22Rv1 (cell line): ENCODE measurements around the gene HRH3.

Experiments used
- CTCF ChIP-seq: fragments of 450-650 bp; IDR thresholded peaks from 2 replicates; pipeline ENCODE4 v1.5.1; 2017; ENCODE audit warnings: mild to moderate bottlenecking
- ZFX ChIP-seq: fragments of 450-650 bp; IDR thresholded peaks from 2 replicates; pipeline ENCODE4 v1.6.1; 2017; ENCODE audit warnings: antibody characterized with exemption, borderline replicate concordance

DNA sequence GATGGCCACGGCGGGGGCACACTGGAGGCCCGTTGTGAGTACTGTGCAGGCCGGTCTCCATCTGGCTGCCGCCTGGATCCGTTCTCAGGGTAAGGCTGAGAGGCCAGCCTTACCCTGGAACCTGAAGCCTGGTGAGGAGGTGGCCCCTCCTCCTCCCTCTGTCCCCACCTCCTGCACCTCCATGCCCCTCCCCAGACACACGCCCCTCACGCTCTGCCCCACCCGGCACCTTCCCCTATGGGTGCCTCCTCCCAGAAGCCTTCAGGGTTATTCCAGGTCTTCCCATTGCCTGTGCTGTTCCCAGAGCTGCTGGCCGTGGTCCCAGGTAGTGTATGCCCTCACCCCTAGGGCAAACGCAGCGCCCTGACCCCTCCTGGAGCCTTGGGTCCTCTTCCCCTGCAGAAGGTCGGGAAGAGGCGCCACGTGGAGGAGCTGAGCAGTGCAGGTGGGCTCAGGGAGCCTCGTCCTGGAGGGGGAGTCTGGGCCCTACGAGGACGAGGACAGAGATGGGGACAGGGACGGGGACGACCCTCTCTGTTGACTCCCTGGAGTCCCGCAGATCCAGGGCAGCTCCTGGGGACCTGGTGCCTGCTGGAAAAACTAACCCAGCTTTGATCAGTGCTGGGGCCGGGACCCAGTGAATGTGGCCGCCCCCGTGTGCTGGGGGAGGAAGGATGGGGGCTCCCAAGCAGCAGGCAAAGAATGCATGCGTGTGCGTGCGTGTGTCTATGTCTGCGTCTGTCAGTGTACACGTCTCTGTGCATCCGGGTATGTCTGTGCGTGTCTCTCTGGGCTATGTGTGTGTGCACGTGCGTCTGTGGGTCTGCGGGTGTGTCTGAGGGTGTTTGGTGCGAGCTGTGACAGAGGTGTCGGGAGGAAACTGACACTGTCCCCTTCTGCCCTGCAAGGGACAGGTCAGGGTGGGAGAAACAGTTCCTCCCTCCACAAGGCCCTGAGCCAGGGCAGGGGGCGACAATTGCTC is 8.2 kb upstream of the HRH3 start:
- TF ChIP-seq CTCF (0 out of 2 replicates have a peak, but pooled peaks have one; percentile 6), ZFX (no peak)
